Mucosa of rectum (tissue), 2 donors: ENCODE results near the gene JAK1.

Experiments used
- H3K27ac ChIP-seq, 2 donors: one replicate each; pipeline ENCODE4 v1.7.0; 2013; ENCODE audit warnings: inconsistent platforms in 2 of 2, low read depth in 2 of 2, low read length in 2 of 2
- H3K27me3 ChIP-seq, 2 donors: one replicate each; pipeline ENCODE4 v1.7.0; 2013; ENCODE audit warnings: low read length in 2 of 2; ENCODE audit not compliant: control insufficient read depth in 2 of 2, insufficient read depth in 2 of 2
- H3K36me3 ChIP-seq, 2 donors: one replicate each; pipeline ENCODE4 v1.7.0; 2013; ENCODE audit warnings: low read length in 2 of 2; ENCODE audit not compliant: control insufficient read depth in 2 of 2, insufficient read depth in 2 of 2
- H3K4me1 ChIP-seq, 2 donors: one replicate each; pipeline ENCODE4 v1.7.0; 2013; ENCODE audit warnings: low read length in 2 of 2, mild to moderate bottlenecking in 1 of 2; ENCODE audit not compliant: control insufficient read depth in 2 of 2, insufficient read depth in 2 of 2
- H3K4me3 ChIP-seq, 2 donors: one replicate each; pipeline ENCODE4 v1.7.0; 2013; ENCODE audit warnings: low read length in 2 of 2
- H3K9ac ChIP-seq, 2 donors: one replicate each; pipeline ENCODE4 v1.7.0; 2013; ENCODE audit warnings: low read length in 2 of 2, low read depth in 1 of 2, mild to moderate bottlenecking in 1 of 2
- H3K9me3 ChIP-seq, 2 donors: one replicate each; pipeline ENCODE4 v1.7.0; 2013; ENCODE audit warnings: low read length in 2 of 2; ENCODE audit not compliant: control insufficient read depth in 2 of 2
- donor health status: healthy.
- donor health status: Normal muscosa, but diverticular disease.

Gene JAK1

GRCh38 chr1:64884261-64885040 lies 81.9 kb downstream of the JAK1 start:
- Histone ChIP-seq H3K9me3 (no peaks in the 10 kb centered on the region), H3K36me3 (peaks cover 10 to 17% of the 10 kb centered on the region in 2 donors), H3K27me3 (no peaks in the 10 kb centered on the region), H3K4me1 (no peaks in the 10 kb centered on the region), H3K9ac (no peak overlapping the region), H3K27ac (no peak overlapping the region), H3K4me3 (no peak overlapping the region)

- Histone ChIP-seq H3K27ac (no peak overlapping the region), H3K4me1 (no peaks in the 10 kb centered on the region), H3K27me3 (no peaks in the 10 kb centered on the region), H3K9ac (no peak overlapping the region), H3K4me3 (no peak overlapping the region), H3K36me3 (peaks cover 20 to 26% of the 10 kb centered on the region in 2 donors), H3K9me3 (no peaks in the 10 kb centered on the region)
Measured at GRCh38 chr1:64882574-64883255, 83.6 kb downstream of the JAK1 start.

- Histone ChIP-seq H3K4me3 (no peak overlapping the region), H3K27ac (no peak overlapping the region), H3K36me3 (peaks cover 28 to 36% of the 10 kb centered on the region in 2 donors), H3K4me1 (no peaks in the 10 kb centered on the region), H3K9ac (no peak overlapping the region), H3K27me3 (no peaks in the 10 kb centered on the region), H3K9me3 (no peaks in the 10 kb centered on the region)
Measured at GRCh38 chr1:64881281-64881680, 85.1 kb downstream of the JAK1 start.

GRCh38 chr1:64880449-64880848 lies 85.9 kb downstream of the JAK1 start:
- Histone ChIP-seq H3K9ac (no peak overlapping the region), H3K27ac (no peak overlapping the region), H3K4me3 (no peak overlapping the region), H3K27me3 (no peaks in the 10 kb centered on the region), H3K4me1 (no peaks in the 10 kb centered on the region), H3K36me3 (peaks cover 36 to 44% of the 10 kb centered on the region in 2 donors), H3K9me3 (no peaks in the 10 kb centered on the region)

GRCh38 chr1:64878931-64879611 lies 87.3 kb downstream of the JAK1 start:
- H3K4me1 ChIP-seq = no peaks in the 10 kb centered on the region
- no peak overlapping the region for H3K4me3 ChIP-seq
- H3K27me3 ChIP-seq = no peaks in the 10 kb centered on the region
- no peak overlapping the region for H3K9ac ChIP-seq
- H3K36me3 ChIP-seq = peaks cover 46 to 55% of the 10 kb centered on the region in 2 donors
- H3K9me3 ChIP-seq = no peaks in the 10 kb centered on the region
- no peak overlapping the region for H3K27ac ChIP-seq

GRCh38 chr1:64878090-64878489 lies 88.3 kb downstream of the JAK1 start:
- H3K27ac ChIP-seq = no peak overlapping the region
- no peak overlapping the region for H3K9ac ChIP-seq
- H3K4me1 ChIP-seq = no peaks in the 10 kb centered on the region
- no peak overlapping the region for H3K4me3 ChIP-seq
- H3K27me3 ChIP-seq = no peaks in the 10 kb centered on the region
- H3K36me3 ChIP-seq = peaks cover 51 to 57% of the 10 kb centered on the region in 2 donors
- H3K9me3 ChIP-seq = no peaks in the 10 kb centered on the region

GRCh38 chr1:64877598-64877997 lies 88.8 kb downstream of the JAK1 start:
- no peaks in the 10 kb centered on the region for H3K4me1 ChIP-seq
- no peak overlapping the region for H3K9ac ChIP-seq
- no peak overlapping the region for H3K4me3 ChIP-seq
- H3K36me3 ChIP-seq = peaks cover 47 to 57% of the 10 kb centered on the region in 2 donors
- no peak overlapping the region for H3K27ac ChIP-seq
- H3K27me3 ChIP-seq = no peaks in the 10 kb centered on the region
- no peaks in the 10 kb centered on the region for H3K9me3 ChIP-seq

- H3K36me3 ChIP-seq = peaks cover 44 to 57% of the 10 kb centered on the region in 2 donors
- no peak overlapping the region for H3K9ac ChIP-seq
- no peak overlapping the region for H3K27ac ChIP-seq
- no peaks in the 10 kb centered on the region for H3K4me1 ChIP-seq
- no peak overlapping the region for H3K4me3 ChIP-seq
- no peaks in the 10 kb centered on the region for H3K27me3 ChIP-seq
- no peaks in the 10 kb centered on the region for H3K9me3 ChIP-seq
Measured at GRCh38 chr1:64877151-64877550, 89.2 kb downstream of the JAK1 start.

- Histone ChIP-seq H3K9me3 (no peaks in the 10 kb centered on the region), H3K27me3 (no peaks in the 10 kb centered on the region), H3K27ac (no peak overlapping the region), H3K4me3 (no peak overlapping the region), H3K9ac (no peak overlapping the region), H3K36me3 (peaks cover 45 to 66% of the 10 kb centered on the region in 2 donors), H3K4me1 (no peaks in the 10 kb centered on the region)
Measured at GRCh38 chr1:64875606-64876005, 90.7 kb downstream of the JAK1 start.

- Histone ChIP-seq H3K36me3 (peaks cover 49 to 69% of the 10 kb centered on the region in 2 donors), H3K4me3 (no peak overlapping the region), H3K9me3 (no peaks in the 10 kb centered on the region), H3K4me1 (no peaks in the 10 kb centered on the region), H3K9ac (no peak overlapping the region), H3K27ac (no peak overlapping the region), H3K27me3 (no peaks in the 10 kb centered on the region)
Measured at GRCh38 chr1:64875101-64875500, 91.2 kb downstream of the JAK1 start.
